Lower leg skin (tissue), 3 donors: ENCODE results near the gene ZBTB18.

Experiments used
- POLR2A ChIP-seq, 2 donors: fragments of 450-650 bp; IDR thresholded peaks; one replicate each; pipeline ENCODE4 v1.6.1; 2016 to 2017; ENCODE audit warnings: antibody characterized with exemption in 2 of 2, mild to moderate bottlenecking in 1 of 2, moderate library complexity in 1 of 2
- TF ChIP-seq, protein P1 (sequence below), 3 donors: fragments of 450-650 bp; IDR thresholded peaks; one replicate each; pipeline ENCODE4 v1.5.1; 2016; ENCODE audit warnings: antibody characterized with exemption in 3 of 3, mild to moderate bottlenecking in 3 of 3, moderate library complexity in 2 of 3

DNA sequence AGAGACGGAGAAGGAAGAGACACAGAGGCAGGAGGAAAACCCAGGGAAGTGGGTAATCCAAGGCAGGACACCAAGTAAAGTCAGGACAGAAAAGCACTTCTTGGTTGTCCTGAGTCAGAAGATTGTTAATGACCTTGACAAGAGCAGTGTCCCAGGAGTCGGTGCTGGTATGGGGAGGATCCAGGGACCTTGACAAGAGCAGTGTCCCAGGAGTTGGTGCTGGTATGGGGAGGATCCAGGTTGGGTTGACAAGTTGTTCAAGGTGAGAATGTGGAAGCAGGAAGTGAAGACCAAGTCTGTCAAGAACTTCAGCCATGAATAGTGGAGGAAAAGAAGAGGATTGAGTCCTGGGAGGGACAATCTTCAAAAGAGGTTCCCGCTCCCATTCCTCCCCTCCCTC, 31.9 kb downstream of the ZBTB18 start:
- TF ChIP-seq, protein P1, sequence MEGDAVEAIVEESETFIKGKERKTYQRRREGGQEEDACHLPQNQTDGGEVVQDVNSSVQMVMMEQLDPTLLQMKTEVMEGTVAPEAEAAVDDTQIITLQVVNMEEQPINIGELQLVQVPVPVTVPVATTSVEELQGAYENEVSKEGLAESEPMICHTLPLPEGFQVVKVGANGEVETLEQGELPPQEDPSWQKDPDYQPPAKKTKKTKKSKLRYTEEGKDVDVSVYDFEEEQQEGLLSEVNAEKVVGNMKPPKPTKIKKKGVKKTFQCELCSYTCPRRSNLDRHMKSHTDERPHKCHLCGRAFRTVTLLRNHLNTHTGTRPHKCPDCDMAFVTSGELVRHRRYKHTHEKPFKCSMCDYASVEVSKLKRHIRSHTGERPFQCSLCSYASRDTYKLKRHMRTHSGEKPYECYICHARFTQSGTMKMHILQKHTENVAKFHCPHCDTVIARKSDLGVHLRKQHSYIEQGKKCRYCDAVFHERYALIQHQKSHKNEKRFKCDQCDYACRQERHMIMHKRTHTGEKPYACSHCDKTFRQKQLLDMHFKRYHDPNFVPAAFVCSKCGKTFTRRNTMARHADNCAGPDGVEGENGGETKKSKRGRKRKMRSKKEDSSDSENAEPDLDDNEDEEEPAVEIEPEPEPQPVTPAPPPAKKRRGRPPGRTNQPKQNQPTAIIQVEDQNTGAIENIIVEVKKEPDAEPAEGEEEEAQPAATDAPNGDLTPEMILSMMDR (IDR thresholded peaks at IDR 0.05), result no peak
- TF ChIP-seq POLR2A (IDR thresholded peaks at IDR 0.05), result no peak
